SH-SY5Y (cell line): ENCODE data around the gene TMA16.

Experiments
- GATA2 ChIP-seq: IDR thresholded peaks from 2 replicates; pipeline ENCODE4 v1.6.1; 2011; ENCODE audit warnings: mild to moderate bottlenecking, low read depth, low read length
- GATA3 ChIP-seq: IDR thresholded peaks from 2 replicates; pipeline ENCODE4 v1.6.1; 2011; ENCODE audit warnings: low read depth, mild to moderate bottlenecking, low read length, moderate library complexity

GRCh38 chr4:163470391-163470790 lies 24.1 kb upstream of the TMA16 start:
- no peak for TF ChIP-seq GATA2
- TF ChIP-seq GATA3: no peak
